Stimulated activated CD8-positive, alpha-beta memory T cell treated with anti-CD3 and anti-CD28 coated beads, Interleukin-2, amount 100 ng/mL, for 1 hour (primary cell): ENCODE results near the gene GMDS.

Experiments used
- DNase-seq, 2 donors: peaks; one replicate each; pipeline ENCODE4 v3.0.0-alpha.2; 2020; ENCODE audit warnings: low read depth in 2 of 2

GMDS gene

GRCh38 chr6:2245103-2245876 is at the start of gene GMDS:
Gene GMDS (minus strand): TSS chr6:2245605.
- peak; percentile 63 to 70 for DNase-seq

- no peak for DNase-seq
Observed at GRCh38 chr6:2285510-2285909, 40.1 kb upstream of the GMDS start.

- no peak for DNase-seq
Observed at GRCh38 chr6:2275892-2276242, 30.5 kb upstream of the GMDS start.

GRCh38 chr6:2274981-2275891 is 29.8 kb upstream of the GMDS start:
- DNase-seq: no peak

- no peak for DNase-seq
Observed at GRCh38 chr6:2272696-2273095, 27.3 kb upstream of the GMDS start.

- no peak for DNase-seq
Observed at GRCh38 chr6:2270054-2270453, 24.6 kb upstream of the GMDS start.

GRCh38 chr6:2266841-2267240 is 21.4 kb upstream of the GMDS start:
- no peak for DNase-seq

- DNase-seq: no peak
Observed at GRCh38 chr6:2266031-2266795, 20.8 kb upstream of the GMDS start.

GRCh38 chr6:2264932-2265331 is 19.5 kb upstream of the GMDS start:
- DNase-seq: no peak

- no peak for DNase-seq
Observed at GRCh38 chr6:2263896-2264295, 18.5 kb upstream of the GMDS start.

GRCh38 chr6:2259574-2259973 is 14.2 kb upstream of the GMDS start:
- DNase-seq: no peak

GRCh38 chr6:2259002-2259494 is 13.6 kb upstream of the GMDS start:
- DNase-seq: no peak

GRCh38 chr6:2258112-2258511 is 12.7 kb upstream of the GMDS start:
- DNase-seq: no peak

GRCh38 chr6:2257363-2257762 is 12.0 kb upstream of the GMDS start:
- DNase-seq: no peak

- DNase-seq: no peak
Observed at GRCh38 chr6:2254747-2255146, 9.3 kb upstream of the GMDS start.

GRCh38 chr6:2249126-2249525 is 3.7 kb upstream of the GMDS start:
- DNase-seq: no peak

GRCh38 chr6:2247664-2248063 is 2.3 kb upstream of the GMDS start:
- no peak for DNase-seq

GRCh38 chr6:2245877-2246863 is 765 bp upstream of the GMDS start:
- peak in 1 of 2 donors; percentile 21 for DNase-seq

GRCh38 chr6:2244261-2245102 is 923 bp downstream of the GMDS start:
- no peak for DNase-seq

- no peak for DNase-seq
Observed at GRCh38 chr6:2242311-2242710, 3.1 kb downstream of the GMDS start.
